Neural progenitor cell (in vitro differentiated cells): ENCODE data around the gene PODXL2.

ENCODE experiments used
- CTCF ChIP-seq: fragments of 200-600 bp; sonication (generic); IDR thresholded peaks from 2 replicates; pipeline ENCODE4 v1.5.1; 2017; ENCODE audit warnings: antibody characterized with exemption, mild to moderate bottlenecking
- EZH2 ChIP-seq: fragments of 200-600 bp; sonication (generic); IDR thresholded peaks from 2 replicates; pipeline ENCODE4 v1.6.1; 2017; ENCODE audit warnings: antibody characterized with exemption, mild to moderate bottlenecking, moderate library complexity
- EZH2phosphoT487 ChIP-seq: fragments of 200-600 bp; sonication (generic); IDR thresholded peaks from 2 replicates; pipeline ENCODE4 v1.6.1; 2017; ENCODE audit warnings: antibody characterized with exemption

- TF ChIP-seq CTCF (no peak), EZH2 (no peak), EZH2phosphoT487 (no peak)
Measured at GRCh38 chr3:127661600-127661999, 32.6 kb downstream of the PODXL2 start.
